SK-MEL-5 (cell line): ENCODE measurements around the gene TRPM5. TPM values are rescaled to one million over a fixed set of nuclear protein-coding genes. Genes with fewer than 3 reads are reported as not detected.

Experiments
- DNase-seq: peaks from one replicate; pipeline ENCODE4 v3.0.0-alpha.2; 2016; ENCODE audit warnings: low read depth, low spot score
- in situ Hi-C: cut with HindIII; loops from 2 replicates; pipeline ENCODE4 v1.10.0; 2016; ENCODE audit warnings: low sequenced_read_pairs, high pct_unique_total_duplicates, low pct_unique_long_range_greater_than_20kb
- total RNA-seq: library from RNA; depleted of rRNA; stranded (reverse); fragments of >200 nt; shearing (Covaris generic); gene quantifications from 2 replicates; pipeline ENCODE4 v1.2.3, GENCODE V29; 2014

The TRPM5 gene
- total RNA-seq, 1 experiment from 2014 or later = not detected

DNA sequence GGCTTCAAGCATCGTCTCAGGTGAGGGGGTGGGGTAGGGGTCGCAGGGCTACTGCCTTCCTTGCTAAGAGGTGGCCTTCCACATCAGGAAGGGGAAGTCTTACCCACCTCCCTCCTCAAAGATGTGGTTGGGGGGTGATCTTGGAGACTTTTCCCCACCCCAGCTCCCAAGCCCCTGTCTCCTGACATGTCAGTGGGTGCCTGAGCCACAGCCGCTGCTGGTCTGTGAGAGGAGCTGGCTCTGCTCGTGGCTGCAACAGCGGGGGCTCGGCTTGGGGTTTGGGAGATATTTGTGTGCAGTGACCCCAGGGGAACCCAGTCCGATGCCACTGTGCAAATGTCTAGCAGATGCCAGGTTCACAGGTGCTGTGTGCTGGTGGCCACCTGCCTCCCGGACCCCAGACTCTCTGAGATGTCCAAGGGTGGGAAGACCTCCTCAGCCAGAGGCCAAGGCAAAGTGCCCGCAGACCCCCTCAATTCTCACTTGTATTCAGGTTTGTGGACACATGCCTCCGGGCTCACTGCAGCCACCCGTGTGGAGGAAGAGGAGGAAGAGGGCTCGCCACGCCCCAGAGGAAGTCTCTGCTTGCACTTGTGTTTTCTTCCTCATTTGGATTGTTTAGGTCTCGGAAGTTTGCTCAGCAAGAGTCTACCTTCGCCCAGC is 2.4 kb upstream of the TRPM5 start:
- in situ Hi-C loops = no loop called here

DNA sequence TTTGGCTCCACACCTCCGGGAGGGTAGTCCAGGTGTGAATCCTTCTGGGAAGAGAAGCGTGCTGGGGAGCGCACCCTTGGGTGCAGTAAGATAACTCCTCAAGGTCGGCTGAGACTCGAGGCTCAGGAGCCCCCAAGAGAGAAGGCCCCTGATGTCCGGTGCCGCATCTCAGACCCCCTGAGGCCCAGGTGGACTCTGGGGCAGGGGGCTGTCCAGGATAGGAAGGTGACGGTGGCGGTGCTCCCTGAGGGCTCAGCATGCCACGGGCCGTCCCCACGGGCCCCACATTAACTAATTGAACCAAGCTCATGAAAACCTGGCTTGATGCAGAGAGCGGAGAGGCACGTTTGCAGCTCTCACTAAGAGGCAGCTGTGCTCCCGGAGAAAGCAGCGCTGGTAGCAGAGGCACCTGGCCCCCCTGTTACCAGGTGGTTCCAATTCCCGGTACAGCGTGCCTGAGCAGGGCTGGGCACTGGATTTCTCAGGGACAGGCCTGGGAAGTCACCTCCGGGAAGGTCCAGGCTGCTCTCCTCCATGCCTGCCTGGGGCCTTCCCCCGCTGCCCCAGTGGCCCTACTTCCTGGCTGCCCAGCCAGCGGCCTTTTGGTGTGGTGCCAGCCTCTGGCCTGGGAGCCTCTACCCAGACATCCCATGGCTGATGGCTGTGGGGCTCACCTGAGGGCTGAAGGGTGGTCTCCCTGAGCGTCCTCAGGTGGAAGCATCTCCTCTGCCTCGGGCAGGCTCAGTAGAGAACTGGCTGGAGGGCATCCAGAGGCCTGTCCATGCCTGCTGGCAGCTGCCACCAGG is 1.6 kb upstream of the TRPM5 start:
- in situ Hi-C loops = no loop called here
- no peak for DNase-seq

More for the DNA sequence above, 2.4 kb upstream of the TRPM5 start:
- no peak for DNase-seq

GRCh38 chr11:2444821-2445745 is 769 bp upstream of the TRPM5 start, which contains the start of gene KCNQ1:
TSS of gene KCNQ1 (plus strand) at chr11:2445008. CDS start at chr11:2445099, 91 bp downstream.
- peak; percentile 37 for DNase-seq
- in situ Hi-C loops = no loop called here

GRCh38 chr11:2443406-2443805 is 908 bp downstream of the TRPM5 start:
- DNase-seq = no peak
- in situ Hi-C loops = no loop called here

DNA sequence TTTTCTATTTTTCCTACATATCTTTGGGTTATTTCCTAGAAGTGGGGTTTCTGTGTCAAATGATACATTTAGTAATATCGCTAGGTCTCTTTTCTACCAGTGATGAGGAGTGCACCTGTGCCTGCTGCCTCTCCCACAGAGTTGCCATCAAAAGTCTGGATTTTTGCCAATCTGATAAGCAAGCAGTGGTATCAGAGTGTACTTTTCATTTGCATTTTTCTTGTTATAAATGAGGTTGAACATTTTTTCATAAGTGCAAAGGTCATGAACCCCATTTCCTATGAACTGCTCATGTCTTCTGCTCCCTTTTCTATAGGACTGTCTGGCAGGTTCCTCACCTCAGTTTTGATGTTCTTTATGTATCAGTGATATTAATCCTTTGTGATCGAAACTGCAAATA is 1.7 kb downstream of the TRPM5 start:
- no peak for DNase-seq
- in situ Hi-C loops = no loop called here

DNA sequence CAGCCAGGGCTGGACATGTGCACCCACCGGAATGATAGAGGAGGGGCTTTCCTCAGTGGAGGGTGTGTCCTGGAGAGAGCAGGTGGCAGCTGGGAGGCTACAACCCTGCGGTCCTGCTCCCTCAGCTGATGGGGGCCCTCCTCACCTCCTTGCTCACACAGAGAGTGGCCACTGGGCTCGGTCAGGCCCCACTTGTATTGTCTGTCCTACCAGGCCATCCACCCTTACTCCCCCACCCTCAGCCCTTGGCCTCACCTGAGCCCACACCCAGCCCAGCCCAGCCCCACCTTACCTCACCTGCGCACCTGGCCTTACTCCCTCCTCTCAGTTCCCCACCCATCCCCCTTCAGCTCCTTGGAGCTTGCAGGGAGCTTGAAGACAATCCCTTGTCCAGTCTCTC is 3.1 kb downstream of the TRPM5 start:
- no peak for DNase-seq
- in situ Hi-C loops = no loop called here

DNA sequence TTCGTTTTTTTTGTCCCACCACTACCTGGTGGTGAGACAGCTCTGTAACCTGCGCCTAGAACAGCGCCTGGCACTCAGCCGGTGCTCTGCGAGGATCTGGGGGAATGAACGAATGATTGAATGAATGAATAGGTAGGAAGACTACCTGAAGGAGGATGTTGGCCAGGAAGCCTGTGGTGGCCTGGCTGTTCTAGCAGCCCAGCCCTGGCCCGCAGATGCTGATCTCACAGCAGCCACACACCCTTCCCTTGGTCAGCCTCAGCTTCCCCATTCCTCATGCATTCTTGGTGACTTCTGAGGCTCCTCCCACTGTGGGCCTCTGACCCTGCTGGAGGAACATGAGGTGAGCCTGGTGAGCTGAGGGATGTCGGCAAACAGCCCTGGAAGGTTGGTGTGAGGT is 3.7 kb downstream of the TRPM5 start:
- no peak for DNase-seq
- in situ Hi-C loops = no loop called here

GRCh38 chr11:2439820-2440219 is 4.5 kb downstream of the TRPM5 start:
- in situ Hi-C loops = no loop called here
- DNase-seq = no peak

DNA sequence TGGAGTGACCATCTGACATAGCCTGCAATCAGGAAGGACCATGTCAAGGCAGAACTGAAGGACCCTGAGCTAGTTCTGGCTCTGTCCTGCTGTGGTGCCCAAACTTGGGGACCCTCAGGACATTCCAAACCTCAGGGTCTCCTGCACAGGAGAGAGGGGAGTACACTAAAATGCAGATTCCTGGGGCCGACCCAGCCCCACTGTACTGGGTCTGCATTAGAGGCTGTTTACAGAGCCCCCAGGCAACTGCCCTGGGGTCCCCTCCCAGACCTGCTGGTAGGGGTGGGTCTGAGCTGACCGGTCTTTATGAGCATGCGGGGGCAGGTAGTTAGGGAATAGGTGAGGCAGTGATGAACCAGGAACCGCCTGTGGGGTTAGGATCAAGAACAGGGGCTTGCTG is 6.8 kb downstream of the TRPM5 start:
- DNase-seq = no peak
- in situ Hi-C loops = no loop called here

DNA sequence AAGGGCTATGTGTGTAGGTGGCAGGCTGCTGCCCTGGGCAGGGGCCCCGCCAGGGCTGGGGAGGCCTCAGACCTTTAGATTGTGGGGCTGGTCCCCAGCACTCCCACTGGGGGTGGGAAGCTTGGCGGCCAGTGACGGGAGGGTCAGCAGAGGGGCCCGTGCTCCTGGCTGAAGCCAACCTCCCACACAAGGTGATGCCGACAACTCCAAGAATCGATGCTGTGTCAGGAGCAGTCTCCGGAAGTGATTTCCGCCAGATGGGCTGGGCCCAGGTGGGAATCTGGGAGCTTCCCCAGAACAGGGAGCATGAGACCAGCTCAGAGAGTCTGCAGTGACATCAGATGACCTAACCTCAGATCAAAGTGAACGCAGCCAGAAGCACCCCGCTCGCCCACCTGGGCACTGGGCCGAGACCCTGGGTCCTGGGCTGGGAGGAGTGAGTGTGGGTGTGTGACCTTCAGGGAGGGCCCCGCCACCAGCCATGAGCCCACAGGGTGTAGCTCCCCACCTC is 7.7 kb downstream of the TRPM5 start:
- in situ Hi-C loops = no loop called here
- DNase-seq = no peak

DNA sequence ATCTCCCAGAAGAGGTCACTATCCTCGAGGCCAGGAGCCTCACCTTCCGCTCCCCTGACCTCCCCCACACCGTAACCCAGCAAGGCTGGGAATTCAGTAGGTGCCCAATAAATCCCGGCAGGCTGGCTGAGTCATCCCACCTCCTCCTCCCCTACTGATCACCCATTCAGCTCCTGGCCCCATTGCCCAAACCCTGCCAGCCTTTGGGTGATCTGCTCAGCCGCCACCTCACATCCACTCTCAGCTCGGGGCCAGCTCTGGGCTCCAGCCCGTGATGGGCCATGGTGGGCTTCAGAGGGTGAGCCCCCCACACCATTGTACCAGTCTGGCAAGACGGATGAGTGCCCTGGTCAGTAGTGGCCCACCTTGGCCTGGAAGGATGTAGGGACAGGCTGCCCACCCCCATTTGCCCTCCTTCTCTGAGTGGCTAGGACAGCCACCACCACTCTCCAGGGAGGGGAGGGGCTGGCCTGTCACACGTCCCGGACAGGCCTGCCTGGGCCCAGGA is 8.2 kb downstream of the TRPM5 start:
- in situ Hi-C loops = no loop called here
- no peak for DNase-seq

GRCh38 chr11:2435288-2436012 is 8.9 kb downstream of the TRPM5 start:
- in situ Hi-C loops = no loop called here
- no peak for DNase-seq

DNA sequence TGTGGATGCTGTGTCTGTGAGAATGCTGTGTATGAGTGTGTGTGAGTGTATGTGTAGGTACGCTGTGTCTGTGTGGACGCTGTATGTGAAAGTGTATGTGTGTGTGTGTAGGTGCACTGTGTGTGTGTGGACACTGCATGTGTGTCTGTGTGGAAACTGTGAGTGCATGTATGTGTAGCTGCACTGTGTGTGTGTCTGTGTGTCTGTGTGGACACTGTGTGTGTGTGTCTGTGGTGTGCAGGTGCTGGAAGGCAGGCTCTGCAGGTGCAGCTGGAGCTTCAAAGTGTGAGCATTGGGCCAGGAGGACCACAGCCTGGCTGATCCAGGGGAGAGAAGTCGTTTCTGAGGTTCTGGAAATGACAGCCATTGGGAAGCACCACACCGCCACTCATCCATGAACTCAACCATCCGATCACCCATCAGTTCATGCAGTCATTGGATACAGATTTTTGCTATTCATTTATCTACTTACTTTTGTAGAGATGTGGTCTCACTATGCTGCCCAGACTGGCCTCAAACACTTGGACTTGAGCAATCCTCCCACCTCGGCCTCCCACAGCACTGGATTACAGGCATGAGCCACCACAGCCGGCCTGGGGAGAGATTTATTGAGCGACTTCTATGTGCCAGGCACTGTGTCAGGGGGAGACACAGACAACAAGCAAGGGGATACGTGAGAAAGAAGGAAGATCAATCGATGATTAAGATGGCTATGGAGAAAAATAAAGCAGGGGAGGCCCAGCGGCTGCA is 9.6 kb downstream of the TRPM5 start:
- in situ Hi-C loops = no loop called here
- no peak for DNase-seq

- in situ Hi-C loops = no loop called here
- no peak for DNase-seq
Observed at GRCh38 chr11:2434008-2434407, 10.3 kb downstream of the TRPM5 start.

GRCh38 chr11:2433106-2433925 is 11.0 kb downstream of the TRPM5 start:
- in situ Hi-C loops = no loop called here
- no peak for DNase-seq

GRCh38 chr11:2432628-2433071 is 11.7 kb downstream of the TRPM5 start:
- no peak for DNase-seq
- in situ Hi-C loops = no loop called here
